WTC11 (cell line): ENCODE results near the gene GGN.

Experiments
- MYBL2 ChIP-seq: sonication (generic); formaldehyde crosslinking; IDR thresholded peaks from 2 replicates; pipeline ENCODE4 v1.8.1; 2023; ENCODE audit warnings: mild to moderate bottlenecking, moderate library complexity, missing genetic modification reagents
- NR2C2 ChIP-seq: sonication (generic); formaldehyde crosslinking; IDR thresholded peaks from 2 replicates; pipeline ENCODE4 v1.8.0; 2022; ENCODE audit warnings: mild to moderate bottlenecking, missing genetic modification reagents
- PRRX2 ChIP-seq: fragments of 250-450 bp; sonication (Bioruptor Pico); IDR thresholded peaks from 2 replicates; pipeline ENCODE4 v1.8.0; 2021; ENCODE audit warnings: mild to moderate bottlenecking
- TP53 ChIP-seq: sonication (generic); formaldehyde crosslinking; IDR thresholded peaks from 2 replicates; pipeline ENCODE4 v1.8.1; 2023; ENCODE audit warnings: mild to moderate bottlenecking, missing genetic modification reagents
- TF ChIP-seq, protein P1 (sequence below): fragments of 200-600 bp; IDR thresholded peaks from 2 replicates; pipeline ENCODE4 v1.8.0; 2022; ENCODE audit warnings: antibody characterized with exemption
- TF ChIP-seq, protein P2 (sequence below): sonication (generic); formaldehyde crosslinking; IDR thresholded peaks from 2 replicates; pipeline ENCODE4 v1.8.1; 2022; ENCODE audit warnings: low read depth, mild to moderate bottlenecking, moderate library complexity, missing genetic modification reagents, borderline replicate concordance
- TF ChIP-seq, protein P3 (sequence below): sonication (generic); formaldehyde crosslinking; conservative IDR thresholded peaks from 2 replicates; pipeline ENCODE4 v1.8.1; 2022; ENCODE audit warnings: mild to moderate bottlenecking, missing genetic modification reagents
- TF ChIP-seq, protein P4 (sequence below): fragments of 250-450 bp; sonication (Bioruptor Pico); IDR thresholded peaks from 2 replicates; pipeline ENCODE4 v1.9.0; 2021; ENCODE audit warnings: mild to moderate bottlenecking
- TF ChIP-seq, protein P5 (sequence below): sonication (generic); formaldehyde crosslinking; IDR thresholded peaks from 2 replicates; pipeline ENCODE4 v1.8.0; 2022; ENCODE audit warnings: missing genetic modification reagents

DNA sequence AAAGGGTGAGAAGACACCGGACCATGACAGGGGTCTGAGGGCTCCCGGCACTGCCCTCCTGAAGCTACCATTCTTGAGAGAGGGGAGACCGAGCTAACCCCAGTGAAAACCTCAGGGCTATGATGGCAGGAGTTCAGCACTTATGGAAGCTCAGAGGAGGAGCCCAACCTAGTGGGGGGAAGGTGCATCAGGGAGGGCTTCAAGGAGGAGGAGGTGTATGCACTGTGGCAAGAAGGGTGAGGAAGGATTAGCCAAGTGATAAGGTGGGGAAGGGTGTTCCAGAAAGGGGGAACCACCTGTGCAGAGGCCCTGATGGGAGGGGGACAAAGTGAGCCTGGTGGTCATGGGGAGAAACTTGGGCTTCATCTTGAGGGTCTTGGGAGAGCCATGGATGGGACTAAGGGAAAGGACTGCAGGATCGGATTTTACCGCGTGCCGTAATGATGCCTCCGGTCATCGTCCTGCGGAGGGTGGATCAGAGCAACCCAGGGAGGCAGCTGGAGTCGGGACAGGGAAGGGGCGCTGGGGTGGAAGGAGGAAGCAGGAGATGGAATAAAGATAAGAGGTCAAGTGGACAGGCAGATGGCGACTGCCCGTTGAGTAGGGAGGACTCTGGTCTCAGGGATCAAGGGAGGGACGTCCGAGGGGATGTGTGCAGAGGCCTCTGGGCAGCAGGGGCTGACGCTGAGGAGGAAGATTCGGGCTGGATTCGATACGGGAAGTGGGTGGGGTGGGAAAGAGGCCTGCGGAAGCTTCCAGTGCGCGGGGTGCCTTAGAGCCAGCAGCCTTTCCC, 26.8 kb downstream of the GGN start:
- TF ChIP-seq, protein P1, sequence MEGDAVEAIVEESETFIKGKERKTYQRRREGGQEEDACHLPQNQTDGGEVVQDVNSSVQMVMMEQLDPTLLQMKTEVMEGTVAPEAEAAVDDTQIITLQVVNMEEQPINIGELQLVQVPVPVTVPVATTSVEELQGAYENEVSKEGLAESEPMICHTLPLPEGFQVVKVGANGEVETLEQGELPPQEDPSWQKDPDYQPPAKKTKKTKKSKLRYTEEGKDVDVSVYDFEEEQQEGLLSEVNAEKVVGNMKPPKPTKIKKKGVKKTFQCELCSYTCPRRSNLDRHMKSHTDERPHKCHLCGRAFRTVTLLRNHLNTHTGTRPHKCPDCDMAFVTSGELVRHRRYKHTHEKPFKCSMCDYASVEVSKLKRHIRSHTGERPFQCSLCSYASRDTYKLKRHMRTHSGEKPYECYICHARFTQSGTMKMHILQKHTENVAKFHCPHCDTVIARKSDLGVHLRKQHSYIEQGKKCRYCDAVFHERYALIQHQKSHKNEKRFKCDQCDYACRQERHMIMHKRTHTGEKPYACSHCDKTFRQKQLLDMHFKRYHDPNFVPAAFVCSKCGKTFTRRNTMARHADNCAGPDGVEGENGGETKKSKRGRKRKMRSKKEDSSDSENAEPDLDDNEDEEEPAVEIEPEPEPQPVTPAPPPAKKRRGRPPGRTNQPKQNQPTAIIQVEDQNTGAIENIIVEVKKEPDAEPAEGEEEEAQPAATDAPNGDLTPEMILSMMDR, result no peak
- TF ChIP-seq PRRX2 (CRISPR knock-in tag) (no peak), MYBL2 (CRISPR knock-in tag) (no peak), NR2C2 (CRISPR knock-in tag) (no peak), TP53 (CRISPR knock-in tag) (no peak)
- TF ChIP-seq, protein P2, sequence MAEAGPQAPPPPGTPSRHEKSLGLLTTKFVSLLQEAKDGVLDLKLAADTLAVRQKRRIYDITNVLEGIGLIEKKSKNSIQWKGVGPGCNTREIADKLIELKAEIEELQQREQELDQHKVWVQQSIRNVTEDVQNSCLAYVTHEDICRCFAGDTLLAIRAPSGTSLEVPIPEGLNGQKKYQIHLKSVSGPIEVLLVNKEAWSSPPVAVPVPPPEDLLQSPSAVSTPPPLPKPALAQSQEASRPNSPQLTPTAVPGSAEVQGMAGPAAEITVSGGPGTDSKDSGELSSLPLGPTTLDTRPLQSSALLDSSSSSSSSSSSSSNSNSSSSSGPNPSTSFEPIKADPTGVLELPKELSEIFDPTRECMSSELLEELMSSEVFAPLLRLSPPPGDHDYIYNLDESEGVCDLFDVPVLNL, result no peak
- TF ChIP-seq, protein P3, sequence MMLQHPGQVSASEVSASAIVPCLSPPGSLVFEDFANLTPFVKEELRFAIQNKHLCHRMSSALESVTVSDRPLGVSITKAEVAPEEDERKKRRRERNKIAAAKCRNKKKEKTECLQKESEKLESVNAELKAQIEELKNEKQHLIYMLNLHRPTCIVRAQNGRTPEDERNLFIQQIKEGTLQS (CRISPR knock-in tag), result no peak
- TF ChIP-seq, protein P4, sequence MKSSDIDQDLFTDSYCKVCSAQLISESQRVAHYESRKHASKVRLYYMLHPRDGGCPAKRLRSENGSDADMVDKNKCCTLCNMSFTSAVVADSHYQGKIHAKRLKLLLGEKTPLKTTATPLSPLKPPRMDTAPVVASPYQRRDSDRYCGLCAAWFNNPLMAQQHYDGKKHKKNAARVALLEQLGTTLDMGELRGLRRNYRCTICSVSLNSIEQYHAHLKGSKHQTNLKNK, result no peak
- TF ChIP-seq, protein P5, sequence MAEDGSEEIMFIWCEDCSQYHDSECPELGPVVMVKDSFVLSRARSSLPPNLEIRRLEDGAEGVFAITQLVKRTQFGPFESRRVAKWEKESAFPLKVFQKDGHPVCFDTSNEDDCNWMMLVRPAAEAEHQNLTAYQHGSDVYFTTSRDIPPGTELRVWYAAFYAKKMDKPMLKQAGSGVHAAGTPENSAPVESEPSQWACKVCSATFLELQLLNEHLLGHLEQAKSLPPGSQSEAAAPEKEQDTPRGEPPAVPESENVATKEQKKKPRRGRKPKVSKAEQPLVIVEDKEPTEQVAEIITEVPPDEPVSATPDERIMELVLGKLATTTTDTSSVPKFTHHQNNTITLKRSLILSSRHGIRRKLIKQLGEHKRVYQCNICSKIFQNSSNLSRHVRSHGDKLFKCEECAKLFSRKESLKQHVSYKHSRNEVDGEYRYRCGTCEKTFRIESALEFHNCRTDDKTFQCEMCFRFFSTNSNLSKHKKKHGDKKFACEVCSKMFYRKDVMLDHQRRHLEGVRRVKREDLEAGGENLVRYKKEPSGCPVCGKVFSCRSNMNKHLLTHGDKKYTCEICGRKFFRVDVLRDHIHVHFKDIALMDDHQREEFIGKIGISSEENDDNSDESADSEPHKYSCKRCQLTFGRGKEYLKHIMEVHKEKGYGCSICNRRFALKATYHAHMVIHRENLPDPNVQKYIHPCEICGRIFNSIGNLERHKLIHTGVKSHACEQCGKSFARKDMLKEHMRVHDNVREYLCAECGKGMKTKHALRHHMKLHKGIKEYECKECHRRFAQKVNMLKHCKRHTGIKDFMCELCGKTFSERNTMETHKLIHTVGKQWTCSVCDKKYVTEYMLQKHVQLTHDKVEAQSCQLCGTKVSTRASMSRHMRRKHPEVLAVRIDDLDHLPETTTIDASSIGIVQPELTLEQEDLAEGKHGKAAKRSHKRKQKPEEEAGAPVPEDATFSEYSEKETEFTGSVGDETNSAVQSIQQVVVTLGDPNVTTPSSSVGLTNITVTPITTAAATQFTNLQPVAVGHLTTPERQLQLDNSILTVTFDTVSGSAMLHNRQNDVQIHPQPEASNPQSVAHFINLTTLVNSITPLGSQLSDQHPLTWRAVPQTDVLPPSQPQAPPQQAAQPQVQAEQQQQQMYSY (CRISPR knock-in tag), result peak; percentile 42
